ENCODE data around the gene ARHGAP28.

Gene ARHGAP28

GRCh38 chr18:6731222-6731596, 1.7 kb downstream of the ARHGAP28 start:
- no peak for DNase-seq (ENCODE audit: extremely low spot score)
- CTCF ChIA-PET: no interaction called here
- TF ChIP-seq, protein P1, sequence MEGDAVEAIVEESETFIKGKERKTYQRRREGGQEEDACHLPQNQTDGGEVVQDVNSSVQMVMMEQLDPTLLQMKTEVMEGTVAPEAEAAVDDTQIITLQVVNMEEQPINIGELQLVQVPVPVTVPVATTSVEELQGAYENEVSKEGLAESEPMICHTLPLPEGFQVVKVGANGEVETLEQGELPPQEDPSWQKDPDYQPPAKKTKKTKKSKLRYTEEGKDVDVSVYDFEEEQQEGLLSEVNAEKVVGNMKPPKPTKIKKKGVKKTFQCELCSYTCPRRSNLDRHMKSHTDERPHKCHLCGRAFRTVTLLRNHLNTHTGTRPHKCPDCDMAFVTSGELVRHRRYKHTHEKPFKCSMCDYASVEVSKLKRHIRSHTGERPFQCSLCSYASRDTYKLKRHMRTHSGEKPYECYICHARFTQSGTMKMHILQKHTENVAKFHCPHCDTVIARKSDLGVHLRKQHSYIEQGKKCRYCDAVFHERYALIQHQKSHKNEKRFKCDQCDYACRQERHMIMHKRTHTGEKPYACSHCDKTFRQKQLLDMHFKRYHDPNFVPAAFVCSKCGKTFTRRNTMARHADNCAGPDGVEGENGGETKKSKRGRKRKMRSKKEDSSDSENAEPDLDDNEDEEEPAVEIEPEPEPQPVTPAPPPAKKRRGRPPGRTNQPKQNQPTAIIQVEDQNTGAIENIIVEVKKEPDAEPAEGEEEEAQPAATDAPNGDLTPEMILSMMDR (IDR thresholded peaks at IDR 0.05; ENCODE audit: control extremely low read depth, extremely low read depth, low read depth, missing control alignments): no peak
- POLR2A ChIA-PET: no interaction called here

GRCh38 chr18:6732952-6733351, 3.4 kb downstream of the ARHGAP28 start:
- ChIA-PET POLR2A (no interaction called here), CTCF (interaction anchor here (1.5 to 1.7 kb wide), 2 partner anchors 10 to 11 kb away, joined by 4 to 5 read pairs; no protein-coding TSS in a partner anchor)
- DNase-seq (ENCODE audit: extremely low spot score): no peak

GRCh38 chr18:6733758-6734157, 4.2 kb downstream of the ARHGAP28 start:
- CTCF ChIA-PET: interaction anchor here (1.5 kb wide), 1 partner anchor 10 kb away, joined by 5 read pairs; no protein-coding TSS in a partner anchor
- no peak for DNase-seq (ENCODE audit: extremely low spot score)
- TF ChIP-seq, protein P1 (IDR thresholded peaks at IDR 0.05; ENCODE audit: control extremely low read depth, extremely low read depth, low read depth, missing control alignments): no peak
- POLR2A ChIA-PET: no interaction called here

More at GRCh38 chr18:6732952-6733351, 3.4 kb downstream of the ARHGAP28 start:
- TF ChIP-seq, protein P1 (IDR thresholded peaks at IDR 0.05; ENCODE audit: control extremely low read depth, extremely low read depth, low read depth, missing control alignments): no peak

DNA sequence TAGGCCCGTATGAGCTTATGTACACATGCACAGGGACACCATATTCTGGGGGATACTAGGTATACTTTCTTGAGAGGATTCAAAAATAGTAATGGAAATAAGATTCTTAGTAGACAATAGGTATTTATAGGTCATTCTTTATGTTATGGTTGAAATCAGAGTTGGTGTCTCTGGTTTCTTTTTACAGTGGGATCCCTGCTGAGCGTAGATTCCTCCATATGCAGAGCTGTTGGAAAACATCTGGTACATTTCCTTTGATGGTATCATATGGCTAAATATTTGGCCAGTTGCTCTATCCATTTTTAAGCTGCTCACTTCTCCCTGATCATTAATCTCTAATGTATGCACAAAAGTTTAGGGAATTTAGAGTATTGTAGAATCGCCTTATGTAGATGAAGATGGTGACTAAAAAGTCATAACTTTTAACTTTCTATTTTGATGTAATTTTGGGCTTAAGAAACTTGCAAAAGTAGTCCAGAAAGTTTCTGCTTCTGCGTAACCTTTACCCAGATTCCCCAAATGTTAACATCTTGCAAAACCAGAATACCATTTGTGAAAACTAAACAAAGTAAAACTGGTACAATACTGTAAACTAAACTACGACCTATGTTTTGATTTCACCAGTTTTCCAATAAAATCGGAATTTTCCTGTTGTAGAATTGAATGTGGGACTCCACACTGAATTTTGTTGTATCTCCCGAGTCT, 5.4 kb downstream of the ARHGAP28 start:
- no peak for DNase-seq (ENCODE audit: extremely low spot score)
- TF ChIP-seq, protein P1 (IDR thresholded peaks at IDR 0.05; ENCODE audit: control extremely low read depth, extremely low read depth, low read depth, missing control alignments): no peak
- CTCF ChIA-PET: no interaction called here
- POLR2A ChIA-PET: no interaction called here

DNA sequence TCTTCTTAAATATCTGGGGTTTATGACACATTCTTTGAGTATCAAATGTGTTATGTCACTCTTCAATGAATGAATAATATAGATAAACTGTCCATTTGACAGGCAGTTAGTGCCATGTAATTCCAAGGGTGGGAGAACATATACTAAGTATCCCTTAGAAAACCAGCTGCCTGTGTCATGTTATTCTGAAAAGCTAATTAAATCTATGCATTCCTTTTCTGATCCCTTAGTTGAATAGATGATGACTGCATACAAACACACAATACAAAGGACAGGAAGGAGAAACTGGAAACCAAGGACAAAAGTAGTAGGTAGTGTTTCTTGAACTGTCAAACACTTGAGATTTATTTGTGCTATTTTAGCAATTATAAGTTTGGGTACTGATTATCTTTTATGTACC, 8.3 kb downstream of the ARHGAP28 start:
- no peak for DNase-seq (ENCODE audit: extremely low spot score)
- POLR2A ChIA-PET: no interaction called here
- TF ChIP-seq, protein P1 (IDR thresholded peaks at IDR 0.05; ENCODE audit: control extremely low read depth, extremely low read depth, low read depth, missing control alignments): no peak
- CTCF ChIA-PET: no interaction called here

DNA sequence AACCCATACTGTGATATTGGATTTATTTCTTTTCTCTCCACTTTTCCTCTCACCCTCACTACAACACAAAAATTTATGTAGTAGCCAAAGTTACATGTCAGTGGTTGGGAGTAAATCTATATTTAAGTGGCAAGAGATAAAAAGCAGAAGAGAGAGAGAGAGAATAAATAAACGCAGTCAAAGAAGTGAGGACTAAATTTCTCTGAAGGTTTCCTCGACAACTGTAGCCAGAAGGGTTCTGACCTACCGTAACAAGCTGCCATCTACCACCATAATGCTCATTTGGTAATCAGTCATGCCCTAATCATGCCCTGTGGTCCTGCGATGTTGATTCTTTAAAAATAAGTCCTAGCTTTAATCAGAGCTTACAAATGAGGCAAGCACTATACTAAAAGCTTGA, 9.1 kb downstream of the ARHGAP28 start:
- TF ChIP-seq, protein P1 (IDR thresholded peaks at IDR 0.05; ENCODE audit: control extremely low read depth, extremely low read depth, low read depth, missing control alignments): no peak
- POLR2A ChIA-PET: no interaction called here
- CTCF ChIA-PET: no interaction called here
- no peak for DNase-seq (ENCODE audit: extremely low spot score)

Measured in GM10248 (cell line).